ENCODE data around the gene KNSTRN. TPM values are rescaled to one million over a fixed set of nuclear protein-coding genes. Genes with fewer than 3 reads are reported as not detected.

Gene KNSTRN
- total RNA-seq, 1 experiment from 2014 or later: 115 TPM

GRCh38 chr15:40381818-40382529 is 547 bp upstream of the KNSTRN start:
- H3K36me3 ChIP-seq (ENCODE audit: low read depth, low read length): peaks cover 22% of the 10 kb centered on the region
- POLR2A ChIA-PET (ENCODE audit: unreplicated experiment): interaction anchor here (0.5 to 1.0 kb wide), 3 partner anchors 23 to 282 kb away, joined by 3 to 12 read pairs (median 4); partner anchors contain the start of gene IVD
- no peaks in the 10 kb centered on the region for H3K27me3 ChIP-seq (ENCODE audit: low read length)
- TF ChIP-seq, protein P1, sequence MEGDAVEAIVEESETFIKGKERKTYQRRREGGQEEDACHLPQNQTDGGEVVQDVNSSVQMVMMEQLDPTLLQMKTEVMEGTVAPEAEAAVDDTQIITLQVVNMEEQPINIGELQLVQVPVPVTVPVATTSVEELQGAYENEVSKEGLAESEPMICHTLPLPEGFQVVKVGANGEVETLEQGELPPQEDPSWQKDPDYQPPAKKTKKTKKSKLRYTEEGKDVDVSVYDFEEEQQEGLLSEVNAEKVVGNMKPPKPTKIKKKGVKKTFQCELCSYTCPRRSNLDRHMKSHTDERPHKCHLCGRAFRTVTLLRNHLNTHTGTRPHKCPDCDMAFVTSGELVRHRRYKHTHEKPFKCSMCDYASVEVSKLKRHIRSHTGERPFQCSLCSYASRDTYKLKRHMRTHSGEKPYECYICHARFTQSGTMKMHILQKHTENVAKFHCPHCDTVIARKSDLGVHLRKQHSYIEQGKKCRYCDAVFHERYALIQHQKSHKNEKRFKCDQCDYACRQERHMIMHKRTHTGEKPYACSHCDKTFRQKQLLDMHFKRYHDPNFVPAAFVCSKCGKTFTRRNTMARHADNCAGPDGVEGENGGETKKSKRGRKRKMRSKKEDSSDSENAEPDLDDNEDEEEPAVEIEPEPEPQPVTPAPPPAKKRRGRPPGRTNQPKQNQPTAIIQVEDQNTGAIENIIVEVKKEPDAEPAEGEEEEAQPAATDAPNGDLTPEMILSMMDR (conservative IDR thresholded peaks at IDR 0.05; ENCODE audit: low read depth, low read length): no peak
- no peak for TF ChIP-seq EZH2phosphoT487 (IDR thresholded peaks at IDR 0.05; ENCODE audit: borderline replicate concordance, low read length)
- TF ChIP-seq EZH2 (IDR thresholded peaks at IDR 0.05; ENCODE audit: low read length, unreplicated experiment): no peak
- CTCF ChIA-PET: no interaction called here
- H3K4me3 ChIP-seq (ENCODE audit: low read length): no peak overlapping the region
- H3K9me2 ChIP-seq (replicated peaks; ENCODE audit: low read length): no peaks in the 10 kb centered on the region
- peak overlapping the region; percentile 90 for H2AFZ ChIP-seq (ENCODE audit: low read length)
- H3K4me2 ChIP-seq (ENCODE audit: low read length): peak overlapping the region; percentile 42; the same call in 1 of the 2 replicates
- peaks cover 35% of the 10 kb centered on the region for H3K4me1 ChIP-seq (ENCODE audit: insufficient read depth, low read length)
- DNase-seq (no peak), ATAC-seq (no peak)
- peaks cover 39% of the 10 kb centered on the region for H3K79me2 ChIP-seq (ENCODE audit: low read length)
- no peak overlapping the region for H3K27ac ChIP-seq (ENCODE audit: low read length)
- H3F3A ChIP-seq (ENCODE audit: low read length, unreplicated experiment): no peaks in the 10 kb centered on the region
- H3K9ac ChIP-seq (ENCODE audit: low read length): no peak overlapping the region
- H4K20me1 ChIP-seq (ENCODE audit: low read length): no peaks in the 10 kb centered on the region
- intact Hi-C loops (cut with micrococcal nuclease): loop anchor here (1.0 kb wide), 2 partner anchors 23 to 38 kb away; partner anchors contain the start of gene IVD
- BruUV-seq (replicated peaks): no TSS peak
- H3K9me3 ChIP-seq (ENCODE audit: low read length): no peaks in the 10 kb centered on the region

- Histone ChIP-seq H3K36me3 (ENCODE audit: low read depth, low read length) (peaks cover 57% of the 10 kb centered on the region), H3F3A (ENCODE audit: low read length, unreplicated experiment) (no peaks in the 10 kb centered on the region)
- TF ChIP-seq EZH2 (IDR thresholded peaks at IDR 0.05; ENCODE audit: low read length, unreplicated experiment) (no peak), EZH2phosphoT487 (IDR thresholded peaks at IDR 0.05; ENCODE audit: borderline replicate concordance, low read length) (no peak)
- TF ChIP-seq, protein P1 (conservative IDR thresholded peaks at IDR 0.05; ENCODE audit: low read depth, low read length): no peak
These were observed 4.0 kb downstream of the KNSTRN start for GRCh38 chr15:40386480-40386879.

More at GRCh38 chr15:40386480-40386879, 4.0 kb downstream of the KNSTRN start:
- H4K20me1 ChIP-seq (ENCODE audit: low read length): no peaks in the 10 kb centered on the region
- DNase-seq (no peak), ATAC-seq (no peak)
- no peaks in the 10 kb centered on the region for H3K9me3 ChIP-seq (ENCODE audit: low read length)
- BruUV-seq (replicated peaks): no TSS peak
- no peak overlapping the region for H3K4me3 ChIP-seq (ENCODE audit: low read length)
- H2AFZ ChIP-seq (ENCODE audit: low read length): no peak overlapping the region
- H3K27ac ChIP-seq (ENCODE audit: low read length): no peak overlapping the region
- no peak overlapping the region for H3K4me2 ChIP-seq (ENCODE audit: low read length)
- H3K79me2 ChIP-seq (ENCODE audit: low read length): peaks cover 39% of the 10 kb centered on the region
- H3K9ac ChIP-seq (ENCODE audit: low read length): no peak overlapping the region
- peaks cover 19% of the 10 kb centered on the region for H3K4me1 ChIP-seq (ENCODE audit: insufficient read depth, low read length)
- H3K9me2 ChIP-seq (replicated peaks; ENCODE audit: low read length): no peaks in the 10 kb centered on the region
- ChIA-PET CTCF (no interaction called here), POLR2A (ENCODE audit: unreplicated experiment) (no interaction called here)
- intact Hi-C loops (cut with micrococcal nuclease): no loop called here
- H3K27me3 ChIP-seq (ENCODE audit: low read length): no peaks in the 10 kb centered on the region

Measured in PC-3 (cell line).